ENCODE results near the gene GTPBP3. TPM values are rescaled to one million over a fixed set of nuclear protein-coding genes. Genes with fewer than 3 reads are reported as not detected.

The GTPBP3 gene
- total RNA-seq, 2 experiments from 2014 or later = 83.2 to 113 TPM

DNA sequence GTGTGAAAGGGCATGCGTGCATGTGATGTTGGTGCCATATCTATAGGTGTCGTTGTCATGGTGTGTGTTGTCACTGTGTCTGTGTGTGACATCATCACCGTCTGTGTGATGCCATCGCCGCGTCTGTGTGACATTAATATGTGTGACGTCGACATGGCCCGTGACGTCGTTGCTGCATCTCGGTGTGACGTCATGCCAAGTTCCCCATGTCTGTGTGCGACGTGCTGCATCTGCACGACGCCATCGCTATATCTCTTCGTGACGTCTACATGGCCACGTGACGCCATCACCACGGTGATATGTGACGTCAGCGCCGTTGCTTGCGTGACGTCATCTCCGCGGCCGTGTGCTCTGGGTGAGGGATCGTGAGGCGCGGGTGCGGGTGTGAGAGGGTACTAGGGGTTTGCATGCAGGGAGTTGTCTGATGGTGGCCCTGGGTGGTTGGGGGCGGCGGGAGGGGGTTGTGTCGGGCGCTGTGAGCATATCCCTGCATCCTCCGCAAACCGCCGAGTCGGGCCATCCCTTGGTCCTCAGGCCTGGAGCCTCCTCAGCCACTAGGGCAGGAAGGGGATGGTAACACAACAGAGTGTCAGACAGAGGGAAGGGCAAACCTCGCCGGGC, 14.6 kb downstream of the GTPBP3 start:
- Histone ChIP-seq H3K4me3 (ENCODE audit: low read depth, low read length, poor library complexity, severe bottlenecking) (no peak overlapping the region), H3K27ac (ENCODE audit: low read depth, low read length, poor library complexity, severe bottlenecking) (no peak overlapping the region), H3K4me1 (ENCODE audit: insufficient read depth, low read length, poor library complexity, severe bottlenecking) (peaks cover 24% of the 10 kb centered on the region), H3K4me2 (ENCODE audit: low read length) (0 out of 2 replicates have a peak overlapping the region, but pooled peaks have one; percentile 34), H3K36me3 (ENCODE audit: insufficient read depth, low read length) (no peaks in the 10 kb centered on the region), H3K9me3 (ENCODE audit: low read length) (no peaks in the 10 kb centered on the region), H3K79me2 (ENCODE audit: insufficient read depth, low read depth, low read length) (no peaks in the 10 kb centered on the region), H2AFZ (ENCODE audit: low read length) (no peak overlapping the region), H4K20me1 (ENCODE audit: insufficient read depth, low read length) (no peaks in the 10 kb centered on the region), H3K9me2 (ENCODE audit: insufficient read depth, low read length) (no peaks in the 10 kb centered on the region)
- no TSS peak for BruUV-seq (replicated peaks)
- no peak for TF ChIP-seq EZH2phosphoT487 (IDR thresholded peaks at IDR 0.05; ENCODE audit: borderline replicate concordance, low read depth, low read length)
- TF ChIP-seq, protein P1, sequence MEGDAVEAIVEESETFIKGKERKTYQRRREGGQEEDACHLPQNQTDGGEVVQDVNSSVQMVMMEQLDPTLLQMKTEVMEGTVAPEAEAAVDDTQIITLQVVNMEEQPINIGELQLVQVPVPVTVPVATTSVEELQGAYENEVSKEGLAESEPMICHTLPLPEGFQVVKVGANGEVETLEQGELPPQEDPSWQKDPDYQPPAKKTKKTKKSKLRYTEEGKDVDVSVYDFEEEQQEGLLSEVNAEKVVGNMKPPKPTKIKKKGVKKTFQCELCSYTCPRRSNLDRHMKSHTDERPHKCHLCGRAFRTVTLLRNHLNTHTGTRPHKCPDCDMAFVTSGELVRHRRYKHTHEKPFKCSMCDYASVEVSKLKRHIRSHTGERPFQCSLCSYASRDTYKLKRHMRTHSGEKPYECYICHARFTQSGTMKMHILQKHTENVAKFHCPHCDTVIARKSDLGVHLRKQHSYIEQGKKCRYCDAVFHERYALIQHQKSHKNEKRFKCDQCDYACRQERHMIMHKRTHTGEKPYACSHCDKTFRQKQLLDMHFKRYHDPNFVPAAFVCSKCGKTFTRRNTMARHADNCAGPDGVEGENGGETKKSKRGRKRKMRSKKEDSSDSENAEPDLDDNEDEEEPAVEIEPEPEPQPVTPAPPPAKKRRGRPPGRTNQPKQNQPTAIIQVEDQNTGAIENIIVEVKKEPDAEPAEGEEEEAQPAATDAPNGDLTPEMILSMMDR (conservative IDR thresholded peaks at IDR 0.05; ENCODE audit: low read length) = no peak
- intact Hi-C loops (cut with micrococcal nuclease; ENCODE audit: unreplicated experiment) = no loop called here
- no peak for DNase-seq (ENCODE audit: low spot score)
- ChIA-PET POLR2A (no interaction called here), CTCF (ENCODE audit: unreplicated experiment) (no interaction called here)

DNA sequence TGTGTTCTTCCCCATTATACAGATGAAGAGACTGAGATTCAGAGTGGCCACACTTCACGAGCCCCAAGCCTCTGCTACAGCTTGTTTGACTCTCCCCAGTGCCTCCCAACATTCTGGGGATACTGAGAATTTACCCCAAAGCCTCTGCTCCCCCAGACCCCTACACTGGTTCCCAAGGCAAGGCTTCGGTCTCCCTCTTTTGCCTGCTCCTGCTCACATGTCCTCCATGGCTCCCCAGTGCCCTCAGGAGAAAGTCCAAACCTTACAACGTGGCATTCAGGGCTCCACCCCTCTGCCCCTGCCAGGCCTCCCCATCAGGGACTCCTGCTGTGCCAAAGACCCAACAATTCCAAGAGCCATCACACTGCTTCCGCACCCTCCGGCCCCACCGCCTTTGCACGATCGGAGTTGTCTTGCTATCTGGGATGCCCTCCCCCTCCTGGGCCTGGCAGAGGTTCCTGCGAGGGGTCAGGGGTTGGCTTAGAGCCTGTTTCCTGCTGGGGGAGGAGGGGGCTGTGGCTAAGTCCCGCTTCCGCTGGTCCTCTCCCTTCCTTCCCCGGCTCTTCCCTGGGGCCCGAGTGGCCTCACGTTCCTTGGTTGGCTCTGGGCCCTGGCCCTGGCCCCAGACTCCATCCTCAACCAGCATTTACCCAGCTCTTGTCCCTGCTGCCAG, 15.4 kb downstream of the GTPBP3 start:
- DNase-seq (ENCODE audit: low spot score) = no peak
- Histone ChIP-seq H3K4me1 (ENCODE audit: insufficient read depth, low read length, poor library complexity, severe bottlenecking) (peaks cover 16% of the 10 kb centered on the region), H3K4me2 (ENCODE audit: low read length) (no peak overlapping the region), H3K36me3 (ENCODE audit: insufficient read depth, low read length) (no peaks in the 10 kb centered on the region), H4K20me1 (ENCODE audit: insufficient read depth, low read length) (no peaks in the 10 kb centered on the region), H3K79me2 (ENCODE audit: insufficient read depth, low read depth, low read length) (no peaks in the 10 kb centered on the region), H3K27ac (ENCODE audit: low read depth, low read length, poor library complexity, severe bottlenecking) (no peak overlapping the region), H3K9me3 (ENCODE audit: low read length) (no peaks in the 10 kb centered on the region), H3K9me2 (ENCODE audit: insufficient read depth, low read length) (no peaks in the 10 kb centered on the region), H3K4me3 (ENCODE audit: low read depth, low read length, poor library complexity, severe bottlenecking) (no peak overlapping the region), H2AFZ (ENCODE audit: low read length) (no peak overlapping the region)
- intact Hi-C loops (cut with micrococcal nuclease; ENCODE audit: unreplicated experiment) = no loop called here
- BruUV-seq (replicated peaks) = no TSS peak
- TF ChIP-seq EZH2phosphoT487 (IDR thresholded peaks at IDR 0.05; ENCODE audit: borderline replicate concordance, low read depth, low read length) = no peak
- TF ChIP-seq, protein P1 (conservative IDR thresholded peaks at IDR 0.05; ENCODE audit: low read length) = no peak
- ChIA-PET CTCF (ENCODE audit: unreplicated experiment) (no interaction called here), POLR2A (no interaction called here)

DNA sequence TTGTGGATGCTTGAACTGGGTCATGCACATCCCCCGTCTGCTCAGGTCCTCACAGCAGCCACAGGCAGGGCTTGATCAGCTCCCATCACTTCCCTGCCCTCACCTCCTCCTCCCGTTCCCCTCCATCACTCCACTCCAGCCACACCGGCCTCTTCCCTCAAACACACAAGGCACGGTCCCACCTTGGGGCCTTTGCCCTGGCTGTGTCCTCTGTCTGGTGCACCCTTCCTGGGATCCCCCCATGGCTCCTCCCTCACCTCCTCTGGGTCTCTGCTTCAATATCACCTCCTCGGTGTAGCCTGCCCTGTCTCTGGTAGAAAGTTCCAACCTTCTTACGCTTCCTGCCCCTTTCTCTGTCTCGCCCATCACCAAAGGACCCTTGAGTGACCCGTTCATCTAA, 16.0 kb downstream of the GTPBP3 start:
- H3K36me3 ChIP-seq (ENCODE audit: insufficient read depth, low read length) = no peaks in the 10 kb centered on the region
- no peaks in the 10 kb centered on the region for H3K9me3 ChIP-seq (ENCODE audit: low read length)
- H3K27ac ChIP-seq (ENCODE audit: low read depth, low read length, poor library complexity, severe bottlenecking) = no peak overlapping the region
- no peaks in the 10 kb centered on the region for H4K20me1 ChIP-seq (ENCODE audit: insufficient read depth, low read length)
- no peaks in the 10 kb centered on the region for H3K9me2 ChIP-seq (ENCODE audit: insufficient read depth, low read length)
- H3K4me1 ChIP-seq (ENCODE audit: insufficient read depth, low read length, poor library complexity, severe bottlenecking) = peaks cover 16% of the 10 kb centered on the region
- H3K4me2 ChIP-seq (ENCODE audit: low read length) = no peak overlapping the region
- no peaks in the 10 kb centered on the region for H3K79me2 ChIP-seq (ENCODE audit: insufficient read depth, low read depth, low read length)
- DNase-seq (ENCODE audit: low spot score) = no peak
- CTCF ChIA-PET (ENCODE audit: unreplicated experiment) = no interaction called here
- no peak for TF ChIP-seq EZH2phosphoT487 (IDR thresholded peaks at IDR 0.05; ENCODE audit: borderline replicate concordance, low read depth, low read length)
- TF ChIP-seq, protein P1 (conservative IDR thresholded peaks at IDR 0.05; ENCODE audit: low read length) = no peak
- intact Hi-C loops (cut with micrococcal nuclease; ENCODE audit: unreplicated experiment) = no loop called here
- H3K4me3 ChIP-seq (ENCODE audit: low read depth, low read length, poor library complexity, severe bottlenecking) = no peak overlapping the region
- no TSS peak for BruUV-seq (replicated peaks)
- POLR2A ChIA-PET = no interaction called here
- H2AFZ ChIP-seq (ENCODE audit: low read length) = no peak overlapping the region
